A549 (cell line): Measurements from ENCODE around the gene SPTLC2.

Experiments
- EHMT2 ChIP-seq: fragments of 200-600 bp; sonication (generic); IDR thresholded peaks from 2 replicates; pipeline ENCODE4 v1.6.1; 2016; ENCODE audit warnings: antibody characterized with exemption, low read depth, mild to moderate bottlenecking, moderate library complexity
- JUN ChIP-seq, 2 experiments: fragments of >200 bp; sonication (Bioruptor Twin); formaldehyde crosslinking; IDR thresholded peaks; 2 replicates in 1 of 2; 3 replicates in 1 of 2; pipeline ENCODE4 v1.6.1; 2016 to 2017
- MYC ChIP-seq: IDR thresholded peaks from 2 replicates; pipeline ENCODE4 v1.6.1; 2012; ENCODE audit warnings: mild to moderate bottlenecking, inconsistent platforms, low read length, improper control_type of control experiment, borderline replicate concordance
- POLR2A ChIP-seq: IDR thresholded peaks from 2 replicates; pipeline ENCODE4 v1.6.1; 2012; ENCODE audit warnings: mild to moderate bottlenecking, low read length
- RFX5 ChIP-seq: fragments of 450-650 bp; IDR thresholded peaks from 2 replicates; pipeline ENCODE4 v1.7.1; 2014; ENCODE audit warnings: antibody characterized with exemption, mild to moderate bottlenecking, moderate library complexity
- TP53 ChIP-seq: fragments of 250-450 bp; sonication (Bioruptor Pico); IDR thresholded peaks from 2 replicates; pipeline ENCODE4 v1.5.0; 2021; ENCODE audit warnings: mild to moderate bottlenecking, moderate library complexity
- TF ChIP-seq, protein P1 (sequence below): fragments of 250-450 bp; sonication (Bioruptor Pico); IDR thresholded peaks from 2 replicates; pipeline ENCODE4 v1.5.0; 2021; ENCODE audit warnings: mild to moderate bottlenecking, moderate library complexity, borderline replicate concordance
- TF ChIP-seq, protein P2 (sequence below): fragments of >200 bp; sonication (Bioruptor Twin); formaldehyde crosslinking; IDR thresholded peaks from 3 replicates; pipeline ENCODE4 v1.5.1; 2016
- TF ChIP-seq, protein P3 (sequence below): fragments of 200-600 bp; sonication (generic); IDR thresholded peaks from 2 replicates; pipeline ENCODE4 v1.6.1; 2016; ENCODE audit warnings: antibody characterized with exemption, mild to moderate bottlenecking, moderate library complexity

DNA sequence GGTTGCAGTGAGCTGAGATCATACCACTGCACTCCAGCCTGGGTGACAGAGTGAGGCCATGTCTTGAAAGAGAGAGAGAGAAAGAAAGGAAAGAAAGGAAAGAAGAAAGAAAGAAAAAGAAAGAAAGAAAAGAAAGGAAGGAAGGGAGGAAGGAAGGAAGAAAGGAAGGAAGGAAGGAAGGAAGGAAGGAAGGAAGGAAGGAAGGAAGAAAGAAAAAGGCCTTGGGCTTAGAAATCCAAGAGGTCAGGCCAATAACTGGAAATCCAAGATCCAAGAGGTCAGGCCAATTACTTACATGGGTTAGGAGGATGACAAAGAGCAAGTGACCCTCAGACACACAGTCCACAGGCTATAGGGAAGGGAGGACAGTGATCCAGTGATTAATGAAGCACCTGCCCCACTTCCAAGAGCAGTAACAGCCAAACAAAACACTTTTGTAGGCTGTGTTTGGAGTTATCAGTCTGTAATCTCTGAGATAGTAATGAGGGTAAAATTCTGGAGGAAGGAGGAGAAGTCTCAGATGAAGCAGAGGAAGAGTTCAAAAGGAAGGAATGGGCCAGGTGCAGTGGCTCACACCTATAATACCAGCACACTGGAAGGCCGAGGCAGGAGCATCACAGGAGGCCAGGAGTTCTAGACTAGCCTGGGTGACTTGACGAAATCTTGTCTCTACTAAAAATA lies 32.2 kb upstream of the SPTLC2 start:
- TF ChIP-seq RFX5 (no peak), EHMT2 (no peak), MYC (no peak), POLR2A (no peak), JUN (IDR thresholded peaks at IDR 0.05) (no peak), TP53 (CRISPR knock-in tag) (no peak)
- TF ChIP-seq, protein P1, sequence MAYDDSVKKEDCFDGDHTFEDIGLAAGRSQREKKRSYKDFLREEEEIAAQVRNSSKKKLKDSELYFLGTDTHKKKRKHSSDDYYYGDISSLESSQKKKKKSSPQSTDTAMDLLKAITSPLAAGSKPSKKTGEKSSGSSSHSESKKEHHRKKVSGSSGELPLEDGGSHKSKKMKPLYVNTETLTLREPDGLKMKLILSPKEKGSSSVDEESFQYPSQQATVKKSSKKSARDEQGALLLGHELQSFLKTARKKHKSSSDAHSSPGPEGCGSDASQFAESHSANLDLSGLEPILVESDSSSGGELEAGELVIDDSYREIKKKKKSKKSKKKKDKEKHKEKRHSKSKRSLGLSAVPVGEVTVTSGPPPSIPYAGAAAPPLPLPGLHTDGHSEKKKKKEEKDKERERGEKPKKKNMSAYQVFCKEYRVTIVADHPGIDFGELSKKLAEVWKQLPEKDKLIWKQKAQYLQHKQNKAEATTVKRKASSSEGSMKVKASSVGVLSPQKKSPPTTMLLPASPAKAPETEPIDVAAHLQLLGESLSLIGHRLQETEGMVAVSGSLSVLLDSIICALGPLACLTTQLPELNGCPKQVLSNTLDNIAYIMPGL (CRISPR knock-in tag): no peak
- TF ChIP-seq, protein P2, sequence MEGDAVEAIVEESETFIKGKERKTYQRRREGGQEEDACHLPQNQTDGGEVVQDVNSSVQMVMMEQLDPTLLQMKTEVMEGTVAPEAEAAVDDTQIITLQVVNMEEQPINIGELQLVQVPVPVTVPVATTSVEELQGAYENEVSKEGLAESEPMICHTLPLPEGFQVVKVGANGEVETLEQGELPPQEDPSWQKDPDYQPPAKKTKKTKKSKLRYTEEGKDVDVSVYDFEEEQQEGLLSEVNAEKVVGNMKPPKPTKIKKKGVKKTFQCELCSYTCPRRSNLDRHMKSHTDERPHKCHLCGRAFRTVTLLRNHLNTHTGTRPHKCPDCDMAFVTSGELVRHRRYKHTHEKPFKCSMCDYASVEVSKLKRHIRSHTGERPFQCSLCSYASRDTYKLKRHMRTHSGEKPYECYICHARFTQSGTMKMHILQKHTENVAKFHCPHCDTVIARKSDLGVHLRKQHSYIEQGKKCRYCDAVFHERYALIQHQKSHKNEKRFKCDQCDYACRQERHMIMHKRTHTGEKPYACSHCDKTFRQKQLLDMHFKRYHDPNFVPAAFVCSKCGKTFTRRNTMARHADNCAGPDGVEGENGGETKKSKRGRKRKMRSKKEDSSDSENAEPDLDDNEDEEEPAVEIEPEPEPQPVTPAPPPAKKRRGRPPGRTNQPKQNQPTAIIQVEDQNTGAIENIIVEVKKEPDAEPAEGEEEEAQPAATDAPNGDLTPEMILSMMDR: no peak
- TF ChIP-seq, protein P3, sequence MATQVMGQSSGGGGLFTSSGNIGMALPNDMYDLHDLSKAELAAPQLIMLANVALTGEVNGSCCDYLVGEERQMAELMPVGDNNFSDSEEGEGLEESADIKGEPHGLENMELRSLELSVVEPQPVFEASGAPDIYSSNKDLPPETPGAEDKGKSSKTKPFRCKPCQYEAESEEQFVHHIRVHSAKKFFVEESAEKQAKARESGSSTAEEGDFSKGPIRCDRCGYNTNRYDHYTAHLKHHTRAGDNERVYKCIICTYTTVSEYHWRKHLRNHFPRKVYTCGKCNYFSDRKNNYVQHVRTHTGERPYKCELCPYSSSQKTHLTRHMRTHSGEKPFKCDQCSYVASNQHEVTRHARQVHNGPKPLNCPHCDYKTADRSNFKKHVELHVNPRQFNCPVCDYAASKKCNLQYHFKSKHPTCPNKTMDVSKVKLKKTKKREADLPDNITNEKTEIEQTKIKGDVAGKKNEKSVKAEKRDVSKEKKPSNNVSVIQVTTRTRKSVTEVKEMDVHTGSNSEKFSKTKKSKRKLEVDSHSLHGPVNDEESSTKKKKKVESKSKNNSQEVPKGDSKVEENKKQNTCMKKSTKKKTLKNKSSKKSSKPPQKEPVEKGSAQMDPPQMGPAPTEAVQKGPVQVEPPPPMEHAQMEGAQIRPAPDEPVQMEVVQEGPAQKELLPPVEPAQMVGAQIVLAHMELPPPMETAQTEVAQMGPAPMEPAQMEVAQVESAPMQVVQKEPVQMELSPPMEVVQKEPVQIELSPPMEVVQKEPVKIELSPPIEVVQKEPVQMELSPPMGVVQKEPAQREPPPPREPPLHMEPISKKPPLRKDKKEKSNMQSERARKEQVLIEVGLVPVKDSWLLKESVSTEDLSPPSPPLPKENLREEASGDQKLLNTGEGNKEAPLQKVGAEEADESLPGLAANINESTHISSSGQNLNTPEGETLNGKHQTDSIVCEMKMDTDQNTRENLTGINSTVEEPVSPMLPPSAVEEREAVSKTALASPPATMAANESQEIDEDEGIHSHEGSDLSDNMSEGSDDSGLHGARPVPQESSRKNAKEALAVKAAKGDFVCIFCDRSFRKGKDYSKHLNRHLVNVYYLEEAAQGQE: no peak
